ENCODE data around the gene SYT3.

The SYT3 gene

GRCh38 chr19:50607874-50608785 is 31.6 kb downstream of the SYT3 start (continued):
- no peak for TF ChIP-seq ZNF18 (tag by site-specific recombination; IDR thresholded peaks at IDR 0.05)
- TF ChIP-seq ZNF19 (tag by site-specific recombination; IDR thresholded peaks at IDR 0.05; ENCODE audit: low read depth) = no peak
- TF ChIP-seq PATZ1 (tag by site-specific recombination; IDR thresholded peaks at IDR 0.05) = no peak
- TF ChIP-seq ZNF223 (tag by site-specific recombination; IDR thresholded peaks at IDR 0.05) = no peak
- no peak for TF ChIP-seq ZNF626 (tag by site-specific recombination; IDR thresholded peaks at IDR 0.05)
- no peak for TF ChIP-seq ZNF449 (tag by site-specific recombination; IDR thresholded peaks at IDR 0.05)
- TF ChIP-seq ZBTB6 (tag by site-specific recombination; IDR thresholded peaks at IDR 0.05) = no peak
- no peak for TF ChIP-seq MZF1 (tag by site-specific recombination; IDR thresholded peaks at IDR 0.05; ENCODE audit: borderline replicate concordance)
- TF ChIP-seq REST (tag by site-specific recombination; IDR thresholded peaks at IDR 0.05) = no peak
- no peak for TF ChIP-seq INSM2 (tag by site-specific recombination; IDR thresholded peaks at IDR 0.05)
- no peak for TF ChIP-seq KLF17 (tag by site-specific recombination; IDR thresholded peaks at IDR 0.05)
- TF ChIP-seq ZBTB10 (tag by site-specific recombination; IDR thresholded peaks at IDR 0.05) = no peak
- no peak for TF ChIP-seq SP3 (tag by site-specific recombination; IDR thresholded peaks at IDR 0.05)
- TF ChIP-seq ZNF404 (tag by site-specific recombination; IDR thresholded peaks at IDR 0.05) = no peak
- no peak for TF ChIP-seq FEZF1 (tag by site-specific recombination; IDR thresholded peaks at IDR 0.05)
- TF ChIP-seq ZNF391 (tag by site-specific recombination; IDR thresholded peaks at IDR 0.05; ENCODE audit: borderline replicate concordance, low read depth) = no peak
- no peak for TF ChIP-seq ZNF112 (tag by site-specific recombination; IDR thresholded peaks at IDR 0.05)
- no peak for TF ChIP-seq REPIN1 (tag by site-specific recombination; IDR thresholded peaks at IDR 0.05; ENCODE audit: low read depth)
- TF ChIP-seq ZNF23 (tag by site-specific recombination; IDR thresholded peaks at IDR 0.05; ENCODE audit: borderline replicate concordance) = no peak
- TF ChIP-seq ZNF354C (tag by site-specific recombination; IDR thresholded peaks at IDR 0.05; ENCODE audit: borderline replicate concordance, low read depth) = no peak
- TF ChIP-seq ZNF202 (tag by site-specific recombination; IDR thresholded peaks at IDR 0.05; ENCODE audit: borderline replicate concordance) = no peak
- TF ChIP-seq ZFP3 (tag by site-specific recombination; IDR thresholded peaks at IDR 0.05; ENCODE audit: low read depth) = no peak

All from HEK293 (cell line).